WTC11 (cell line): Measurements from ENCODE around the gene DNAJC6.

Source experiments
- JUN ChIP-seq: sonication (generic); formaldehyde crosslinking; IDR thresholded peaks from 2 replicates; pipeline ENCODE4 v1.8.0; 2023; ENCODE audit warnings: mild to moderate bottlenecking, missing genetic modification reagents
- NFE2L1 ChIP-seq: sonication (generic); formaldehyde crosslinking; IDR thresholded peaks from 2 replicates; pipeline ENCODE4 v1.8.1; 2023; ENCODE audit warnings: missing genetic modification reagents

DNA sequence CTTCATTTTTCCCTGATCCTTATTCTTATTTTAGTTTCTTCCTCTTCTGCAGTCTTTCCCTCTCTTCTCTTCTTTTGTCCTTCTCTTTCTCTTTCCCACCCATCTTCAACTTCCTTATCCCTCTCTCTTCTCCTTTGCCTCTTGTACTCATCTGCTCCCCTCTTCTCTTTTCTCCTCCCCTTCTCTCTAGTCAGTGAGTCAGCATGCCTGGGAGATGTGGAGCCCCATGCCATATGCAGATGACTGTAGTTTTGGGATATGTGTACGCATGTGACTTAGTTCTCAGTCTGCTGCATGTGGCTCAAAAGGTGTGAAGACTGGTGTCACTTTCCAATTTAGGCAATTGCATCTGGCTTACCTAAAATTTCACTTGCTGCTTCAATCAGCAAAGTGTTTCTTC, 10.4 kb downstream of the DNAJC6 start:
- TF ChIP-seq JUN: no peak
- TF ChIP-seq NFE2L1: no peak
